K562 (cell line): ENCODE results near the gene OR7C1. TPM values are rescaled to one million over a fixed set of nuclear protein-coding genes. Genes with fewer than 3 reads are reported as not detected.

ENCODE experiments used
- ARHGAP35 ChIP-seq: fragments of 450-650 bp; IDR thresholded peaks from 2 replicates; pipeline ENCODE4 v1.6.1; 2018; ENCODE audit not compliant: partially characterized antibody
- ATF3 ChIP-seq, 2 experiments: fragments of 450-650 bp in 1 of 2; sonication (generic) in 1 of 2; formaldehyde crosslinking in 1 of 2; IDR thresholded peaks in 1 of 2; conservative IDR thresholded peaks in 1 of 2; 2 replicates each; pipeline versions ENCODE4 v1.6.1 to v1.8.1; 2016 to 2023; ENCODE audit warnings: mild to moderate bottlenecking in 2 of 2, moderate library complexity in 2 of 2, inconsistent platforms in 1 of 2, missing genetic modification reagents in 1 of 2
- BCL6 ChIP-seq: fragments of 250-450 bp; sonication (Bioruptor Pico); IDR thresholded peaks from 2 replicates; pipeline ENCODE4 v1.4.0; 2020
- BHLHE40 ChIP-seq: IDR thresholded peaks from 2 replicates; pipeline ENCODE4 v1.6.1; 2011; ENCODE audit warnings: low read length, improper control_type of control experiment
- CSDE1 ChIP-seq, 2 experiments: fragments of 450-650 bp; IDR thresholded peaks; 2 replicates each; pipeline ENCODE4 v1.6.1; 2016; ENCODE audit warnings: mild to moderate bottlenecking in 1 of 2
- EZH2 ChIP-seq: IDR thresholded peaks from 2 replicates; pipeline ENCODE4 v1.6.1; 2012; ENCODE audit warnings: low read depth, mild to moderate bottlenecking, inconsistent platforms, low read length, borderline replicate concordance
- GTF2B ChIP-seq: IDR thresholded peaks from 2 replicates; pipeline ENCODE4 v1.6.1; 2011; ENCODE audit not compliant: insufficient read length; ENCODE audit errors: extremely low read depth
- PRPF4 ChIP-seq: fragments of 200-400 bp; formaldehyde crosslinking; IDR thresholded peaks from one replicate; pipeline ENCODE4 v1.6.1; 2017; ENCODE audit warnings: low read length, low read depth, mild to moderate bottlenecking; ENCODE audit not compliant: insufficient read depth, poor library complexity, severe bottlenecking
- RAD51 ChIP-seq: fragments of 450-650 bp; IDR thresholded peaks from 2 replicates; pipeline ENCODE4 v1.7.1; 2016; ENCODE audit warnings: low read depth, mild to moderate bottlenecking, borderline replicate concordance
- RFX7 ChIP-seq: fragments of 250-450 bp; sonication (Bioruptor Pico); IDR thresholded peaks from 2 replicates; pipeline ENCODE4 v1.5.1; 2021; ENCODE audit warnings: mild to moderate bottlenecking
- XRCC5 ChIP-seq: fragments of 200-400 bp; formaldehyde crosslinking; IDR thresholded peaks from 2 replicates; pipeline ENCODE4 v1.6.1; 2017; ENCODE audit warnings: low read depth, mild to moderate bottlenecking, low read length
- ZNF197 ChIP-seq: fragments of 200-800 bp; sonication (Bioruptor generic); IDR thresholded peaks from 2 replicates; pipeline ENCODE4 v1.6.1; 2016; ENCODE audit warnings: low read depth, missing genetic modification characterization, missing compliant biosample characterization
- polyA plus RNA-seq, 8 experiments: library from polyadenylated mRNA; depleted of rRNA in 4 of 8; stranded (reverse) in 5 of 8; unstranded in 3 of 8; fragments of >200 nt; fragmentation: Nextera tagmentation in 2 of 8; fragmentation: Illumina TruSeq in 1 of 8; extraction: Ambion mirVana in 2 of 8; extraction: Trizol in 1 of 8; gene quantifications; 2 replicates each; pipeline versions ENCODE4 v1.2.1 to v1.2.3, GENCODE V29; 2011 to 2014; ENCODE audit warnings: inconsistent platforms in 1 of 8, missing spikeins in 1 of 8
- total RNA-seq, 7 experiments: library from RNA; depleted of rRNA in 6 of 7; stranded (reverse); fragments of >200 nt in 6 of 7; fragmentation: Illumina TruSeq in 2 of 7; extraction: Trizol in 2 of 7; gene quantifications; 2 replicates each; pipeline versions ENCODE4 v1.2.1 to v1.2.3, GENCODE V29; 2011 to 2021; ENCODE audit warnings: low replicate concordance in 1 of 7
- TF ChIP-seq, protein P1 (sequence below), 2 experiments: fragments of 150-350 bp in 1 of 2; IDR thresholded peaks; 2 replicates each; pipeline ENCODE4 v1.6.1; 2012 to 2016; ENCODE audit warnings: low read depth in 2 of 2, low read length in 2 of 2, mild to moderate bottlenecking in 1 of 2, moderate library complexity in 1 of 2
- TF ChIP-seq, protein P2 (sequence below), 2 experiments: fragments of 450-650 bp; IDR thresholded peaks; 2 replicates each; pipeline ENCODE4 v1.6.1; 2016; ENCODE audit warnings: mild to moderate bottlenecking in 2 of 2, borderline replicate concordance in 1 of 2, low read depth in 1 of 2, moderate library complexity in 1 of 2

Gene OR7C1
- total and polyA plus RNA-seq, 9 of the 15 experiments (the other 6 are each of a cell fraction or from before 2014, with no cell fraction given): 0.01 to 0.18 (median 0.10) TPM; not detected in 1

- TF ChIP-seq, protein P1, sequence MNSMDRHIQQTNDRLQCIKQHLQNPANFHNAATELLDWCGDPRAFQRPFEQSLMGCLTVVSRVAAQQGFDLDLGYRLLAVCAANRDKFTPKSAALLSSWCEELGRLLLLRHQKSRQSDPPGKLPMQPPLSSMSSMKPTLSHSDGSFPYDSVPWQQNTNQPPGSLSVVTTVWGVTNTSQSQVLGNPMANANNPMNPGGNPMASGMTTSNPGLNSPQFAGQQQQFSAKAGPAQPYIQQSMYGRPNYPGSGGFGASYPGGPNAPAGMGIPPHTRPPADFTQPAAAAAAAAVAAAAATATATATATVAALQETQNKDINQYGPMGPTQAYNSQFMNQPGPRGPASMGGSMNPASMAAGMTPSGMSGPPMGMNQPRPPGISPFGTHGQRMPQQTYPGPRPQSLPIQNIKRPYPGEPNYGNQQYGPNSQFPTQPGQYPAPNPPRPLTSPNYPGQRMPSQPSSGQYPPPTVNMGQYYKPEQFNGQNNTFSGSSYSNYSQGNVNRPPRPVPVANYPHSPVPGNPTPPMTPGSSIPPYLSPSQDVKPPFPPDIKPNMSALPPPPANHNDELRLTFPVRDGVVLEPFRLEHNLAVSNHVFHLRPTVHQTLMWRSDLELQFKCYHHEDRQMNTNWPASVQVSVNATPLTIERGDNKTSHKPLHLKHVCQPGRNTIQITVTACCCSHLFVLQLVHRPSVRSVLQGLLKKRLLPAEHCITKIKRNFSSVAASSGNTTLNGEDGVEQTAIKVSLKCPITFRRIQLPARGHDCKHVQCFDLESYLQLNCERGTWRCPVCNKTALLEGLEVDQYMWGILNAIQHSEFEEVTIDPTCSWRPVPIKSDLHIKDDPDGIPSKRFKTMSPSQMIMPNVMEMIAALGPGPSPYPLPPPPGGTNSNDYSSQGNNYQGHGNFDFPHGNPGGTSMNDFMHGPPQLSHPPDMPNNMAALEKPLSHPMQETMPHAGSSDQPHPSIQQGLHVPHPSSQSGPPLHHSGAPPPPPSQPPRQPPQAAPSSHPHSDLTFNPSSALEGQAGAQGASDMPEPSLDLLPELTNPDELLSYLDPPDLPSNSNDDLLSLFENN (IDR thresholded peaks at IDR 0.05; ENCODE audit: low read depth in 2 of 2, low read length in 2 of 2): no peak
- TF ChIP-seq ARHGAP35 (no peak), RFX7 (CRISPR knock-in tag) (no peak), EZH2 (no peak), ZNF197 (CRISPR knock-in tag) (no peak), GTF2B (no peak), PRPF4 (no peak), ATF3 (IDR thresholded peaks at IDR 0.05) (no peak), ATF3 (CRISPR knock-in tag; conservative IDR thresholded peaks at IDR 0.05) (no peak), XRCC5 (peak; percentile 16; the same call in 1 of the 2 replicates), CSDE1 (IDR thresholded peaks at IDR 0.05) (no peak), BHLHE40 (peak; percentile 36; the same call in 1 of the 2 replicates), BCL6 (no peak), RAD51 (no peak)
- TF ChIP-seq, protein P2, sequence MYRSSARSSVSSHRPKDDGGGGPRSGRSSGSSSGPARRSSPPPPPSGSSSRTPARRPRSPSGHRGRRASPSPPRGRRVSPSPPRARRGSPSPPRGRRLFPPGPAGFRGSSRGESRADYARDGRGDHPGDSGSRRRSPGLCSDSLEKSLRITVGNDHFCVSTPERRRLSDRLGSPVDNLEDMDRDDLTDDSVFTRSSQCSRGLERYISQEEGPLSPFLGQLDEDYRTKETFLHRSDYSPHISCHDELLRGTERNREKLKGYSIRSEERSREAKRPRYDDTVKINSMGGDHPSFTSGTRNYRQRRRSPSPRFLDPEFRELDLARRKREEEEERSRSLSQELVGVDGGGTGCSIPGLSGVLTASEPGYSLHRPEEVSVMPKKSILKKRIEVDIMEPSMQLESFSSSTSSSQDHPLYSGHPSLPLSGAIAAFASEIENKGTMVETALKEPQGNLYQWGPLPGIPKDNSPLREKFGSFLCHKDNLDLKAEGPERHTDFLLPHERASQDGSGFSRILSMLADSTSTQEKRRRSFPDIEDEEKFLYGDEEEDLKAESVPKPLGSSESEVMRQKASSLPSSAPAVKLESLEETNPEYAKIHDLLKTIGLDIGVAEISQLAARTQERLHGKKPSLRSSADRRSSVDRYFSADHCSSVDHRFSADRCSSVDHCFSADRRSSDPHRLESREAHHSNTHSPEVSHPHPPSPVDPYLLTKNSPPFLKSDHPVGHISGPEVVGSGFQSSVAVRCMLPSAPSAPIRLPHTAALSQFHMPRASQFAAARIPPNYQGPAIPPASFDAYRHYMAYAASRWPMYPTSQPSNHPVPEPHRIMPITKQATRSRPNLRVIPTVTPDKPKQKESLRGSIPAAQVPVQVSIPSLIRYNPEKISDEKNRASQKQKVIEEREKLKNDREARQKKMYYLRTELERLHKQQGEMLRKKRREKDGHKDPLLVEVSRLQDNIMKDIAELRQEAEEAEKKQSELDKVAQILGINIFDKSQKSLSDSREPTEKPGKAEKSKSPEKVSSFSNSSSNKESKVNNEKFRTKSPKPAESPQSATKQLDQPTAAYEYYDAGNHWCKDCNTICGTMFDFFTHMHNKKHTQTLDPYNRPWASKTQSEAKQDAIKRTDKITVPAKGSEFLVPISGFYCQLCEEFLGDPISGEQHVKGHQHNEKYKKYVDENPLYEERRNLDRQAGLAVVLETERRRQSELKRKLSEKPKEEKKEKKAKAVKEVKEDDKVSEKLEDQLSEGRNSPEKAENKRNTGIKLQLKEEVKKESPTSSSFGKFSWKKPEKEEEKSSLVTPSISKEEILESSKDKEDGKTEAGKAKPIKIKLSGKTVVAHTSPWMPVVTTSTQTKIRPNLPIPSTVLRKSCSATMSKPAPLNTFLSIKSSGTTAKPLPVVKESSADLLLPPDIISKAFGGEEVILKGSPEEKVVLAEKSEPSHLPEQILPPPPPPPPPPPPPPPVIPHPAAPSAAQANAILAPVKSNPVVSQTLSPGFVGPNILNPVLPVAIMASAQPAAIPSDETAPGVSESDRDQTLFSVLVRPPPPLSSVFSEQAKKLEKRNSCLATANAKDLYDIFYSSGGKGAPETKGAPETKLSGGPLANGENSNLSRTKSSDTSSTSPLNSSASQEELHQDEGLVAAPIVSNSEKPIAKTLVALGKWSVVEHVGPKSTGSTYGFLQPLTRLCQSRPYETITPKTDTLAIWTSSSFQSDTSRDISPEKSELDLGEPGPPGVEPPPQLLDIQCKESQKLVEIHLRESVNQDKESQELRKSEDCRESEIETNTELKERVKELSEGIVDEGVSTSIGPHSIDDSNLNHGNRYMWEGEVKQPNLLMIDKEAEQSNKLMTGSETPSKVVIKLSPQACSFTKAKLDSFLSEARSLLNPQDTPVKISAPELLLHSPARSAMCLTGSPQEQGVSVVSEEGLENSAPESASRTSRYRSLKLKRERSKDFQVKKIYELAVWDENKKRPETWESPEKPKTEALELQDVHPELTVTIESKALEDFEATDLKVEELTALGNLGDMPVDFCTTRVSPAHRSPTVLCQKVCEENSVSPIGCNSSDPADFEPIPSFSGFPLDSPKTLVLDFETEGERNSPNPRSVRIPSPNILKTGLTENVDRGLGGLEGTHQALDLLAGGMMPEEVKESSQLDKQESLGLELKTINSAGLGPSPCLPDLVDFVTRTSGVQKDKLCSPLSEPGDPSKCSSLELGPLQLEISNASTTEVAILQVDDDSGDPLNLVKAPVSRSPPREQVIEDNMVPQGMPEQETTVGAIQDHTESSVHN (IDR thresholded peaks at IDR 0.05; ENCODE audit: borderline replicate concordance in 1 of 2, low read depth in 1 of 2): no peak
Measured at GRCh38 chr19:14786421-14786851, 48.5 kb downstream of the OR7C1 start (continued).
